ENCODE data around the gene SLC2A1.

SLC2A1 gene

GRCh38 chr1:42953182-42954180 lies 5.2 kb downstream of the SLC2A1 start:
- no peak overlapping the region for H3K4me2 ChIP-seq (ENCODE audit: low read length)
- H3K4me1 ChIP-seq (ENCODE audit: low read length): peaks cover 10% of the 10 kb centered on the region
- TF ChIP-seq EZH2phosphoT487 (IDR thresholded peaks at IDR 0.05; ENCODE audit: low read depth) (no peak), CTCF (IDR thresholded peaks at IDR 0.05; ENCODE audit: low read depth, low read length) (no peak)

GRCh38 chr1:42952303-42953001 lies 6.2 kb downstream of the SLC2A1 start:
- TF ChIP-seq EZH2phosphoT487 (IDR thresholded peaks at IDR 0.05; ENCODE audit: low read depth) (no peak), CTCF (IDR thresholded peaks at IDR 0.05; ENCODE audit: low read depth, low read length) (no peak)
- Histone ChIP-seq H3K9me3 (ENCODE audit: insufficient read depth, low read length) (no peaks in the 10 kb centered on the region), H4K20me1 (ENCODE audit: insufficient read depth, low read length) (peaks cover 87% of the 10 kb centered on the region), H3K4me3 (ENCODE audit: low read length) (no peak overlapping the region), H3K36me3 (replicated peaks; ENCODE audit: low read depth, low read length) (peaks cover 30% of the 10 kb centered on the region), H3K79me2 (ENCODE audit: low read length) (peaks cover 89% of the 10 kb centered on the region), H3K9ac (ENCODE audit: low read length) (no peak overlapping the region), H2AFZ (ENCODE audit: low read depth, low read length) (no peak overlapping the region), H3K27ac (ENCODE audit: low read length) (no peak overlapping the region), H3K4me2 (ENCODE audit: low read length) (no peak overlapping the region), H3K27me3 (ENCODE audit: low read depth, low read length) (no peaks in the 10 kb centered on the region), H3K4me1 (ENCODE audit: low read length) (peaks cover 10% of the 10 kb centered on the region)

More at GRCh38 chr1:42953182-42954180, 5.2 kb downstream of the SLC2A1 start:
- peaks cover 24% of the 10 kb centered on the region for H3K36me3 ChIP-seq (replicated peaks; ENCODE audit: low read depth, low read length)
- H3K9me3 ChIP-seq (ENCODE audit: insufficient read depth, low read length): no peaks in the 10 kb centered on the region
- no peak overlapping the region for H3K4me3 ChIP-seq (ENCODE audit: low read length)
- no peak overlapping the region for H3K9ac ChIP-seq (ENCODE audit: low read length)
- H3K27me3 ChIP-seq (ENCODE audit: low read depth, low read length): no peaks in the 10 kb centered on the region
- H2AFZ ChIP-seq (ENCODE audit: low read depth, low read length): no peak overlapping the region
- H3K27ac ChIP-seq (ENCODE audit: low read length): no peak overlapping the region
- H3K79me2 ChIP-seq (ENCODE audit: low read length): peaks cover 92% of the 10 kb centered on the region
- peaks cover 82% of the 10 kb centered on the region for H4K20me1 ChIP-seq (ENCODE audit: insufficient read depth, low read length)

GRCh38 chr1:42951588-42951987 lies 7.1 kb downstream of the SLC2A1 start:
- Histone ChIP-seq H3K27ac (ENCODE audit: low read length) (no peak overlapping the region), H3K27me3 (ENCODE audit: low read depth, low read length) (no peaks in the 10 kb centered on the region), H2AFZ (ENCODE audit: low read depth, low read length) (no peak overlapping the region), H3K4me2 (ENCODE audit: low read length) (no peak overlapping the region), H3K36me3 (replicated peaks; ENCODE audit: low read depth, low read length) (peaks cover 25% of the 10 kb centered on the region), H3K9ac (ENCODE audit: low read length) (no peak overlapping the region), H3K9me3 (ENCODE audit: insufficient read depth, low read length) (no peaks in the 10 kb centered on the region), H3K4me3 (ENCODE audit: low read length) (no peak overlapping the region), H3K4me1 (ENCODE audit: low read length) (peaks cover 4% of the 10 kb centered on the region), H4K20me1 (ENCODE audit: insufficient read depth, low read length) (peaks cover 85% of the 10 kb centered on the region), H3K79me2 (ENCODE audit: low read length) (peaks cover 86% of the 10 kb centered on the region)
- no peak for TF ChIP-seq EZH2phosphoT487 (IDR thresholded peaks at IDR 0.05; ENCODE audit: low read depth)
- no peak for TF ChIP-seq CTCF (IDR thresholded peaks at IDR 0.05; ENCODE audit: low read depth, low read length)

GRCh38 chr1:42950116-42950481 lies 8.6 kb downstream of the SLC2A1 start:
- no peak overlapping the region for H3K27ac ChIP-seq (ENCODE audit: low read length)

More at GRCh38 chr1:42950116-42950481, 8.6 kb downstream of the SLC2A1 start:
- H3K9me3 ChIP-seq (ENCODE audit: insufficient read depth, low read length): no peaks in the 10 kb centered on the region
- H3K79me2 ChIP-seq (ENCODE audit: low read length): peaks cover 88% of the 10 kb centered on the region
- H4K20me1 ChIP-seq (ENCODE audit: insufficient read depth, low read length): peaks cover 84% of the 10 kb centered on the region
- H3K27me3 ChIP-seq (ENCODE audit: low read depth, low read length): no peaks in the 10 kb centered on the region
- no peaks in the 10 kb centered on the region for H3K4me1 ChIP-seq (ENCODE audit: low read length)
- H3K4me3 ChIP-seq (ENCODE audit: low read length): no peak overlapping the region
- H2AFZ ChIP-seq (ENCODE audit: low read depth, low read length): no peak overlapping the region
- no peak overlapping the region for H3K9ac ChIP-seq (ENCODE audit: low read length)
- peaks cover 21% of the 10 kb centered on the region for H3K36me3 ChIP-seq (replicated peaks; ENCODE audit: low read depth, low read length)
- no peak overlapping the region for H3K4me2 ChIP-seq (ENCODE audit: low read length)
- TF ChIP-seq CTCF (IDR thresholded peaks at IDR 0.05; ENCODE audit: low read depth, low read length) (no peak), EZH2phosphoT487 (IDR thresholded peaks at IDR 0.05; ENCODE audit: low read depth) (no peak)

Data from OCI-LY3 (cell line).